ENCODE data around the gene WRNIP1.

DNA sequence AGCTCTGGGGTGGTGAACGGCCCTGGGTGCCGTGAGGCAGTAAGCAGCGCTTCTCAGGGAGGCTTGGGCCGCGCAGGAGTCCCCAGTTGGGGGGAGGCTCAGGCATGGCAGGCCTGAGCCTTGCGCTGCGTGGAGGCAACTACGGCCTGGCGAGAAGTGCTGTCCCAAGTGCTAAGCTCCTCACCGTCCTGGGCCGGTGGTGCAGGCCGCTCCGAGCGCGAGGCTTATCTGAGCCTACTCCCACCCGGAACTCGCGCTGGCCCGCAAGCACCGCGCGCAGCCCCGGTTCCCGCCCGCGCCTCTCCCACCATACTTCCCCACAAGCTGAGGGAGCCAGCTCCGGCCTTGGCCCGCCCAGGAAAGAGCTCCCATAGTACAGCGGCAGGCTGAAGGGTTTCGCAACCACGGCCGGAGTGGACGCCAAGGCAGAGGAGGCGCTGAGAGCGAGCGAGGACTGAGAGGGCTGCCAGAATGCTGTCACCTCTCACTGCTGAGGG, 1.8 kb upstream of the WRNIP1 start:
- no peak for TF ChIP-seq CC2D1A (CRISPR knock-in tag; IDR thresholded peaks at IDR 0.05)
- TF ChIP-seq, protein P1, sequence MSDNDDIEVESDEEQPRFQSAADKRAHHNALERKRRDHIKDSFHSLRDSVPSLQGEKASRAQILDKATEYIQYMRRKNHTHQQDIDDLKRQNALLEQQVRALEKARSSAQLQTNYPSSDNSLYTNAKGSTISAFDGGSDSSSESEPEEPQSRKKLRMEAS (IDR thresholded peaks at IDR 0.05), result no peak
- TF ChIP-seq TOPORS (CRISPR knock-in tag; IDR thresholded peaks at IDR 0.05), result no peak
- TF ChIP-seq, protein P2, sequence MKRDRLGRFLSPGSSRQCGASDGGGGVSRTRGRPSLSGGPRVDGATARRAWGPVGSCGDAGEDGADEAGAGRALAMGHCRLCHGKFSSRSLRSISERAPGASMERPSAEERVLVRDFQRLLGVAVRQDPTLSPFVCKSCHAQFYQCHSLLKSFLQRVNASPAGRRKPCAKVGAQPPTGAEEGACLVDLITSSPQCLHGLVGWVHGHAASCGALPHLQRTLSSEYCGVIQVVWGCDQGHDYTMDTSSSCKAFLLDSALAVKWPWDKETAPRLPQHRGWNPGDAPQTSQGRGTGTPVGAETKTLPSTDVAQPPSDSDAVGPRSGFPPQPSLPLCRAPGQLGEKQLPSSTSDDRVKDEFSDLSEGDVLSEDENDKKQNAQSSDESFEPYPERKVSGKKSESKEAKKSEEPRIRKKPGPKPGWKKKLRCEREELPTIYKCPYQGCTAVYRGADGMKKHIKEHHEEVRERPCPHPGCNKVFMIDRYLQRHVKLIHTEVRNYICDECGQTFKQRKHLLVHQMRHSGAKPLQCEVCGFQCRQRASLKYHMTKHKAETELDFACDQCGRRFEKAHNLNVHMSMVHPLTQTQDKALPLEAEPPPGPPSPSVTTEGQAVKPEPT (CRISPR knock-in tag; IDR thresholded peaks at IDR 0.05; ENCODE audit: low read depth), result no peak

Measured in HepG2 (cell line).